ENCODE results near the gene BTBD10. TPM values are rescaled to one million over a fixed set of nuclear protein-coding genes. Genes with fewer than 3 reads are reported as not detected.

BTBD10 gene
- total and polyA plus RNA-seq, 2 experiments from 2014 or later: 21.3 to 44.1 TPM

DNA sequence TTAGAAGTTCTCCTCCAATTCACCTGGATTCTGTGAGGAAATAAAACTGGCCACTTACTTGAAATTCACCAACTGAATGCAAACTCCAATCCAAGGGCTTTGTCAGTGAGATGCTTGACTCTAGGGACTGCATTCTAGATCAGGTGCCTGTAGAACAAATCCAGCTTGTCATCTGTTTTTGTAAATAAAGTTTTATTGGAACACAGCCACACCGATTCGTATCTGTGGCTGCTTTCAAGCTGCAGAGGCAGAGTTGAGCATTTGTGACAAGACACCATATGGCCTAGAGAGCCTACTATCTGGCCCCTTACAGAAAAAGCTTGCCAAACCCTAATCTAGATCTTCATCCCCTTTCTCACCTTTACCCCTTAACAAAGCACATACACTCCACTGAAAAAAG is 82.3 kb downstream of the BTBD10 start:
- no peaks in the 10 kb centered on the region for H3K79me2 ChIP-seq
- no peaks in the 10 kb centered on the region for H3K36me3 ChIP-seq (replicated peaks; ENCODE audit: insufficient read depth, low read depth)
- no peak overlapping the region for H3K27ac ChIP-seq
- no peak overlapping the region for H2AFZ ChIP-seq
- WGBS (ENCODE audit: low lambda C conversion rate, missing lambda C conversion rate): 94% methylated on average over 2 of the region's 2 CpGs
- H3K4me2 ChIP-seq: no peak overlapping the region
- H3K9me3 ChIP-seq (ENCODE audit: low read depth): no peaks in the 10 kb centered on the region
- no peak for DNase-seq (ENCODE audit: low spot score)
- H3K27me3 ChIP-seq: no peaks in the 10 kb centered on the region
- H4K20me1 ChIP-seq (ENCODE audit: insufficient read depth, poor library complexity, severe bottlenecking): no peaks in the 10 kb centered on the region
- H3K4me3 ChIP-seq: no peak overlapping the region
- no peaks in the 10 kb centered on the region for H3K4me1 ChIP-seq (ENCODE audit: insufficient read depth)
- no peaks in the 10 kb centered on the region for H3K9me2 ChIP-seq (replicated peaks; ENCODE audit: insufficient read depth)
- TF ChIP-seq EZH2phosphoT487 (IDR thresholded peaks at IDR 0.05; ENCODE audit: low read depth, severe bottlenecking, unreplicated experiment): no peak
- TF ChIP-seq EZH2 (IDR thresholded peaks at IDR 0.05; ENCODE audit: borderline replicate concordance): no peak
- TF ChIP-seq, protein P1, sequence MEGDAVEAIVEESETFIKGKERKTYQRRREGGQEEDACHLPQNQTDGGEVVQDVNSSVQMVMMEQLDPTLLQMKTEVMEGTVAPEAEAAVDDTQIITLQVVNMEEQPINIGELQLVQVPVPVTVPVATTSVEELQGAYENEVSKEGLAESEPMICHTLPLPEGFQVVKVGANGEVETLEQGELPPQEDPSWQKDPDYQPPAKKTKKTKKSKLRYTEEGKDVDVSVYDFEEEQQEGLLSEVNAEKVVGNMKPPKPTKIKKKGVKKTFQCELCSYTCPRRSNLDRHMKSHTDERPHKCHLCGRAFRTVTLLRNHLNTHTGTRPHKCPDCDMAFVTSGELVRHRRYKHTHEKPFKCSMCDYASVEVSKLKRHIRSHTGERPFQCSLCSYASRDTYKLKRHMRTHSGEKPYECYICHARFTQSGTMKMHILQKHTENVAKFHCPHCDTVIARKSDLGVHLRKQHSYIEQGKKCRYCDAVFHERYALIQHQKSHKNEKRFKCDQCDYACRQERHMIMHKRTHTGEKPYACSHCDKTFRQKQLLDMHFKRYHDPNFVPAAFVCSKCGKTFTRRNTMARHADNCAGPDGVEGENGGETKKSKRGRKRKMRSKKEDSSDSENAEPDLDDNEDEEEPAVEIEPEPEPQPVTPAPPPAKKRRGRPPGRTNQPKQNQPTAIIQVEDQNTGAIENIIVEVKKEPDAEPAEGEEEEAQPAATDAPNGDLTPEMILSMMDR (IDR thresholded peaks at IDR 0.05; ENCODE audit: poor library complexity): no peak

DNA sequence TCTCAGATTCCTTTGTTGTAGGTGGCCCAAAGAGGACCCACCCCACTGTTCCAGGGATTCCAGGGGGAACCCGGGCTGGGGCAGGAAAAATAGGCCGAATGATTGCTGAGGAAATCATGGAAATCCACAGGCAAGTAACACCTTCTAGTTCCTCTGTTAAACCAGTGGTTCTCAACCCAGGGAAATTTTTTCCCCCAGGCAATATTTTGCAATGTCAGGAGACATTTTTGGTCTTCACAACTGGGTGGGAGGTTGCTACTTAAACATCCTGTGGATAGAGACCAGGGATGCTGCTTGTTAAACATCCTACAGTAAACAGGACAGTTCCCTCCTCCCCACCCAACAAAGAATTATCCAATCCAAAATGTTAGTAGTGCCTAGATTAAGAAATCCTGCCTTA is 84.7 kb downstream of the BTBD10 start:
- H3K27ac ChIP-seq: no peak overlapping the region
- no peaks in the 10 kb centered on the region for H3K36me3 ChIP-seq (replicated peaks; ENCODE audit: insufficient read depth, low read depth)
- no peaks in the 10 kb centered on the region for H3K9me3 ChIP-seq (ENCODE audit: low read depth)
- H3K4me1 ChIP-seq (ENCODE audit: insufficient read depth): no peaks in the 10 kb centered on the region
- H4K20me1 ChIP-seq (ENCODE audit: insufficient read depth, poor library complexity, severe bottlenecking): no peaks in the 10 kb centered on the region
- no peak overlapping the region for H3K4me2 ChIP-seq
- DNase-seq (ENCODE audit: low spot score): no peak
- WGBS (ENCODE audit: low lambda C conversion rate, missing lambda C conversion rate): 89% methylated on average over 2 of the region's 2 CpGs
- TF ChIP-seq, protein P1 (IDR thresholded peaks at IDR 0.05; ENCODE audit: poor library complexity): no peak
- no peak for TF ChIP-seq EZH2 (IDR thresholded peaks at IDR 0.05; ENCODE audit: borderline replicate concordance)
- H2AFZ ChIP-seq: no peak overlapping the region
- no peaks in the 10 kb centered on the region for H3K27me3 ChIP-seq
- H3K9me2 ChIP-seq (replicated peaks; ENCODE audit: insufficient read depth): no peaks in the 10 kb centered on the region
- H3K79me2 ChIP-seq: no peaks in the 10 kb centered on the region
- H3K4me3 ChIP-seq: no peak overlapping the region

DNA sequence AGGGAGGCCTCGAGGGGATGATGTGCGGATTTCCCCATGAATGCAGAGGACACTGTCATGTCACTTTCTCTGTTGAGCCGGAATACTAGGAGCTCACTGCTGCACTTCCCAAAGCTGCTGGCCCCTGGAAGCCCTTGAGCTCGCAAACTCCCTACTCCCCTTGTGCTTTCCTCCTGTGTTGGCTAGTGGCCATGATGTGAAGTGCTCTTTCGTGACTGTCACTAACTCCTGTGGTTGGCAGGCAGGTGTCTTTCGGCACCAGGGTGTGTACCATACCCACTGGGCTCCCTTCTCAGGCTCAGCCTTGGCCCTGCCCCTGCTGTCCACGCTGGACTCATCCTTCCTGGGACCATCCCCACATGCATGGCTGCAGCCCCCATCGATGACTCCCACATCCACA is 86.2 kb downstream of the BTBD10 start:
- H3K4me1 ChIP-seq (ENCODE audit: insufficient read depth): no peaks in the 10 kb centered on the region
- 98% methylated on average over 8 of the region's 8 CpGs for WGBS (ENCODE audit: low lambda C conversion rate, missing lambda C conversion rate)
- H3K27ac ChIP-seq: no peak overlapping the region
- H4K20me1 ChIP-seq (ENCODE audit: insufficient read depth, poor library complexity, severe bottlenecking): no peaks in the 10 kb centered on the region
- DNase-seq (ENCODE audit: low spot score): no peak
- TF ChIP-seq EZH2phosphoT487 (IDR thresholded peaks at IDR 0.05; ENCODE audit: low read depth, severe bottlenecking, unreplicated experiment) (no peak), EZH2 (IDR thresholded peaks at IDR 0.05; ENCODE audit: borderline replicate concordance) (no peak)
- TF ChIP-seq, protein P1 (IDR thresholded peaks at IDR 0.05; ENCODE audit: poor library complexity): no peak
- no peaks in the 10 kb centered on the region for H3K36me3 ChIP-seq (replicated peaks; ENCODE audit: insufficient read depth, low read depth)
- H3K9me2 ChIP-seq (replicated peaks; ENCODE audit: insufficient read depth): no peaks in the 10 kb centered on the region
- no peak overlapping the region for H2AFZ ChIP-seq
- no peaks in the 10 kb centered on the region for H3K79me2 ChIP-seq
- H3K4me2 ChIP-seq: no peak overlapping the region
- no peaks in the 10 kb centered on the region for H3K9me3 ChIP-seq (ENCODE audit: low read depth)
- H3K27me3 ChIP-seq: no peaks in the 10 kb centered on the region
- H3K4me3 ChIP-seq: no peak overlapping the region

DNA sequence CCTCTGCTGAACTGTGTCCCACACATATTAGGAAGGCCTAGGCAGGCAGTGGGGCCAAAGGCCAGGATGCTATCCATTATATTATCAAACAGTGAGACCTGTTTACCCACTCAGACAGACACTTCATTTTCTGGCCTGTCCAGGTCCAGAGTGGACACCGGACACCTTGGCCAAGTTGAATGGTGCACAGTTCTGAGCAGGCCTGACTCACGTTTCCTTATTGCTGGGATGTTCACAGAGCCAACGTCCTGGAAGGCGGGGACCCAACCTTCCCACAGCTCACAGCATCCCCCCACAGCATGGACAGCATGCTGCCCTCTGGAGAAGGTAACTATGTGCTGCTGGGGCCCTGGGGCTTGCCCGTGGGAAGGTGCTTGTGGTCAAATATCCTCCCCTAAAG is 86.6 kb downstream of the BTBD10 start:
- no peak for DNase-seq (ENCODE audit: low spot score)
- H3K36me3 ChIP-seq (replicated peaks; ENCODE audit: insufficient read depth, low read depth): no peaks in the 10 kb centered on the region
- 85% methylated on average over 5 of the region's 5 CpGs for WGBS (ENCODE audit: low lambda C conversion rate, missing lambda C conversion rate)
- no peaks in the 10 kb centered on the region for H3K9me3 ChIP-seq (ENCODE audit: low read depth)
- H3K4me2 ChIP-seq: no peak overlapping the region
- no peaks in the 10 kb centered on the region for H4K20me1 ChIP-seq (ENCODE audit: insufficient read depth, poor library complexity, severe bottlenecking)
- H3K27me3 ChIP-seq: no peaks in the 10 kb centered on the region
- H3K4me1 ChIP-seq (ENCODE audit: insufficient read depth): no peaks in the 10 kb centered on the region
- H3K79me2 ChIP-seq: no peaks in the 10 kb centered on the region
- H2AFZ ChIP-seq: no peak overlapping the region
- H3K27ac ChIP-seq: no peak overlapping the region
- TF ChIP-seq EZH2 (IDR thresholded peaks at IDR 0.05; ENCODE audit: borderline replicate concordance): no peak
- TF ChIP-seq, protein P1 (IDR thresholded peaks at IDR 0.05; ENCODE audit: poor library complexity): no peak
- no peak for TF ChIP-seq EZH2phosphoT487 (IDR thresholded peaks at IDR 0.05; ENCODE audit: low read depth, severe bottlenecking, unreplicated experiment)
- H3K9me2 ChIP-seq (replicated peaks; ENCODE audit: insufficient read depth): no peaks in the 10 kb centered on the region
- no peak overlapping the region for H3K4me3 ChIP-seq
